Memory B cell (primary cell): ENCODE results near the gene PTPRK.

ENCODE experiments used
- ATAC-seq: fragments of 150-1000 bp; cut with Tn5 transposase; 2 replicates; pipeline ENCODE4 v1.10.0; 2021; ENCODE audit warnings: low read depth, mild to moderate bottlenecking, moderate library complexity
- DNase-seq, 2 donors: peaks; one replicate each; pipeline ENCODE4 v3.0.0; 2022; ENCODE audit warnings: low spot score in 2 of 2
- H3K27ac Mint-ChIP-seq: one replicate; pipeline ENCODE4 v1.8.0; 2022; ENCODE audit warnings: mild to moderate bottlenecking, moderate library complexity, mixed read lengths
- H3K27me3 Mint-ChIP-seq: one replicate; pipeline ENCODE4 v1.8.0; 2022; ENCODE audit warnings: mixed read lengths
- H3K36me3 Mint-ChIP-seq: one replicate; pipeline ENCODE4 v1.8.0; 2022; ENCODE audit warnings: mild to moderate bottlenecking, mixed read lengths
- H3K4me1 Mint-ChIP-seq: one replicate; pipeline ENCODE4 v1.8.0; 2022; ENCODE audit warnings: mixed read lengths
- H3K4me3 Mint-ChIP-seq: one replicate; pipeline ENCODE4 v1.8.0; 2022; ENCODE audit warnings: mild to moderate bottlenecking, moderate library complexity, mixed read lengths
- H3K9me3 Mint-ChIP-seq: one replicate; pipeline ENCODE4 v1.8.0; 2022; ENCODE audit warnings: mixed read lengths

The PTPRK gene

DNA sequence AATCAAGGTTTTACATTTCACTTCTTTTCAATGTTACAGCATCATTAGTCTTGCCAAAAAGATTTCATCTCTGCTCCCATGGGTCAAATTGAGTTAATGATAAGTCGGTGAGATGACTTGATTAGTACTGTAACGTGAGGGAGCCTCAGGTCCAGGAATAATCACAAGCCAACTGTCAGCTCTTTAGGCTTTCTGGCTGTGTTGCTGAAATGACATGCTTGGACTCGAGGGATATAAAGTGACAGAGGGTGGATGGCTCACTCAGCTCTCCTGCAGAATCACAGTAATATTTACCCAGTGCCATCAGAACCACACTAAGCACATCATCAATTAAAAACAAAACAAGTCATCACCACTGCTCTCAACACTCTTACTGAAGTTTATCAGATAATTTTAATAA lies 423.4 kb downstream of the PTPRK start:
- no peak overlapping the region for H3K27ac Mint-ChIP-seq
- DNase-seq (no peak), ATAC-seq (no peak)
- no peaks in the 10 kb centered on the region for H3K27me3 Mint-ChIP-seq
- no peak overlapping the region for H3K4me3 Mint-ChIP-seq
- H3K36me3 Mint-ChIP-seq, result peaks cover 3% of the 10 kb centered on the region
- H3K4me1 Mint-ChIP-seq, result no peaks in the 10 kb centered on the region
- no peaks in the 10 kb centered on the region for H3K9me3 Mint-ChIP-seq

- Mint-ChIP-seq H3K4me3 (no peak overlapping the region), H3K4me1 (no peaks in the 10 kb centered on the region), H3K36me3 (peaks cover 5% of the 10 kb centered on the region), H3K27ac (no peak overlapping the region), H3K27me3 (no peaks in the 10 kb centered on the region), H3K9me3 (no peaks in the 10 kb centered on the region)
- no peak for DNase-seq
- ATAC-seq, result no peak
Observed at GRCh38 chr6:128095362-128095761, 425.0 kb downstream of the PTPRK start.

- Mint-ChIP-seq H3K27ac (no peak overlapping the region), H3K36me3 (peaks cover 10% of the 10 kb centered on the region), H3K27me3 (no peaks in the 10 kb centered on the region), H3K4me3 (no peak overlapping the region), H3K9me3 (no peaks in the 10 kb centered on the region), H3K4me1 (no peaks in the 10 kb centered on the region)
- ATAC-seq (no peak), DNase-seq (no peak)
Observed at GRCh38 chr6:128079021-128079420, 441.4 kb downstream of the PTPRK start.

DNA sequence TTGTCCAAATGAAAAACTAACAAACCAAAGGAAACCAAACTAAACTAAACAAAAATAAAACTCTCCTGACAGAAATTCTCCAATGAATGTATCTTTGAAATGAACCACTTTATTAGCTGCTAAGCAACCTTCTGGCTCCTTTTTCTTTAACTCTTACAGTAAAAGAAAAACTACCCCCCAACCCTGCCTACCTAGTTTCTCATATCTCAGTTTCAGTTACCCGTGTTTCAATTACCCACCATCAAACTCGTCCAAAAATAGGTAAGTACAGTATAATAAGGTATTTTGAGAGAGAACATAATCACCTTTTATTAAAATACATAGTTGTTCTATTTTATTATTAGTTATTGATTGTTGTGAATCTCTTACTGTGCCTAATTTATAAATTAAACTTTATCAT lies 442.1 kb downstream of the PTPRK start:
- H3K9me3 Mint-ChIP-seq, result no peaks in the 10 kb centered on the region
- DNase-seq (no peak), ATAC-seq (no peak)
- H3K36me3 Mint-ChIP-seq, result peaks cover 8% of the 10 kb centered on the region
- no peaks in the 10 kb centered on the region for H3K27me3 Mint-ChIP-seq
- H3K4me1 Mint-ChIP-seq, result no peaks in the 10 kb centered on the region
- no peak overlapping the region for H3K4me3 Mint-ChIP-seq
- H3K27ac Mint-ChIP-seq, result no peak overlapping the region

DNA sequence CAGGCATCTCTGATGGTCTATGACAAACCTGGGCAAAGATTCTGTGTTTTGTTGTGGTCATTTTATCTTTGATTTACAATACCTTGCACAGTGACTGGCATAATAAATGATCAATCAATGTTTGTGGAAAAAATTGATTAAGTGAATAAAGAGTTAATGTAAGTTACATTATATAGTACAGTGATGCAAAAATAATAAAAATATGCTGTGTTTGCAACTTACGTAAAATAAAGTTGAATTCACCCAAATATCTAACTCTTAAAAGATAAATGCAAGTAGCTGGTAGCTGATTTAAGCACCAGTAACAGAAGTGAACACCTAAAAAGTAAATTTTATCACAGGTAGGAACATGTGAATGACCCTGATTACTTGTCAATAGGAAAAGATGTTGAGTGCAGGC lies 443.6 kb downstream of the PTPRK start:
- no peaks in the 10 kb centered on the region for H3K27me3 Mint-ChIP-seq
- H3K27ac Mint-ChIP-seq, result no peak overlapping the region
- peaks cover 5% of the 10 kb centered on the region for H3K36me3 Mint-ChIP-seq
- DNase-seq (no peak), ATAC-seq (no peak)
- no peaks in the 10 kb centered on the region for H3K9me3 Mint-ChIP-seq
- no peak overlapping the region for H3K4me3 Mint-ChIP-seq
- H3K4me1 Mint-ChIP-seq, result no peaks in the 10 kb centered on the region

DNA sequence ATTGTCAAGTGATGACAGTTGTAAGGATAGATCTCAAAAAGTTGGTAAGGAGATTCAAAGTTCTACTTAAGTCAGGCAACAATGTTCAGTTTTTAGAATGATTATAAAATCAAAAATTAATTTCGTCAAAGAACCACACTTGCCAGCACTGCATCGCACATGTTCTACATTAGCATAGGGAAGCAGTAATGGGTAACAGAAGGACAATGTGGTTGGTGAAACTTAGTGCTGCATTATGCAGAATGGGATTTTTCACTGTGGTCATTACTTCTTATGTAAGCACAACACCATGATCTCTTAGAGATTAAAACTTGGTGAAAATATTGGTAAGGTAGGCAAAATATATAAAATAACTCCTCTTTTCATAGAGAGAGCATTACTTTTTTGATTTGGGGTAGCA lies 445.8 kb downstream of the PTPRK start:
- ATAC-seq (no peak), DNase-seq (no peak)
- Mint-ChIP-seq H3K27ac (no peak overlapping the region), H3K36me3 (peaks cover 5% of the 10 kb centered on the region), H3K27me3 (no peaks in the 10 kb centered on the region), H3K4me3 (no peak overlapping the region), H3K4me1 (no peaks in the 10 kb centered on the region), H3K9me3 (no peaks in the 10 kb centered on the region)

GRCh38 chr6:128073389-128073788 lies 447.0 kb downstream of the PTPRK start:
- Mint-ChIP-seq H3K27ac (no peak overlapping the region), H3K36me3 (peaks cover 5% of the 10 kb centered on the region), H3K4me1 (no peaks in the 10 kb centered on the region), H3K27me3 (no peaks in the 10 kb centered on the region), H3K4me3 (no peak overlapping the region), H3K9me3 (no peaks in the 10 kb centered on the region)
- ATAC-seq (no peak), DNase-seq (no peak)

GRCh38 chr6:128071212-128071611 lies 449.2 kb downstream of the PTPRK start:
- Mint-ChIP-seq H3K9me3 (no peaks in the 10 kb centered on the region), H3K4me1 (no peaks in the 10 kb centered on the region), H3K4me3 (no peak overlapping the region), H3K27ac (no peak overlapping the region), H3K27me3 (no peaks in the 10 kb centered on the region), H3K36me3 (peaks cover 5% of the 10 kb centered on the region)
- DNase-seq (no peak), ATAC-seq (no peak)

GRCh38 chr6:128070406-128070805 lies 450.0 kb downstream of the PTPRK start:
- no peak overlapping the region for H3K4me3 Mint-ChIP-seq
- no peak for DNase-seq
- no peaks in the 10 kb centered on the region for H3K9me3 Mint-ChIP-seq
- H3K27me3 Mint-ChIP-seq, result no peaks in the 10 kb centered on the region
- no peaks in the 10 kb centered on the region for H3K4me1 Mint-ChIP-seq
- peaks cover 6% of the 10 kb centered on the region for H3K36me3 Mint-ChIP-seq
- no peak for ATAC-seq
- H3K27ac Mint-ChIP-seq, result no peak overlapping the region

- ATAC-seq (no peak), DNase-seq (no peak)
- no peaks in the 10 kb centered on the region for H3K9me3 Mint-ChIP-seq
- H3K27ac Mint-ChIP-seq, result no peak overlapping the region
- no peaks in the 10 kb centered on the region for H3K4me1 Mint-ChIP-seq
- no peaks in the 10 kb centered on the region for H3K27me3 Mint-ChIP-seq
- no peak overlapping the region for H3K4me3 Mint-ChIP-seq
- H3K36me3 Mint-ChIP-seq, result peaks cover 4% of the 10 kb centered on the region
Observed at GRCh38 chr6:128069188-128069587, 451.2 kb downstream of the PTPRK start.

GRCh38 chr6:128068119-128068479 lies 452.3 kb downstream of the PTPRK start:
- DNase-seq, result no peak
- peaks cover 4% of the 10 kb centered on the region for H3K36me3 Mint-ChIP-seq

GRCh38 chr6:128067446-128068118 lies 452.8 kb downstream of the PTPRK start:
- DNase-seq (no peak), ATAC-seq (no peak)
- Mint-ChIP-seq H3K9me3 (no peaks in the 10 kb centered on the region), H3K27ac (no peak overlapping the region), H3K36me3 (peaks cover 4% of the 10 kb centered on the region), H3K4me1 (no peaks in the 10 kb centered on the region), H3K27me3 (no peaks in the 10 kb centered on the region), H3K4me3 (no peak overlapping the region)

More at GRCh38 chr6:128068119-128068479, 452.3 kb downstream of the PTPRK start:
- H3K27ac Mint-ChIP-seq, result no peak overlapping the region
- H3K4me3 Mint-ChIP-seq, result no peak overlapping the region
- ATAC-seq, result no peak
- no peaks in the 10 kb centered on the region for H3K9me3 Mint-ChIP-seq
- no peaks in the 10 kb centered on the region for H3K4me1 Mint-ChIP-seq
- no peaks in the 10 kb centered on the region for H3K27me3 Mint-ChIP-seq

- H3K4me1 Mint-ChIP-seq, result no peaks in the 10 kb centered on the region
- H3K4me3 Mint-ChIP-seq, result no peak overlapping the region
- no peak overlapping the region for H3K27ac Mint-ChIP-seq
- no peak for DNase-seq
- ATAC-seq, result no peak
- no peaks in the 10 kb centered on the region for H3K27me3 Mint-ChIP-seq
- no peaks in the 10 kb centered on the region for H3K9me3 Mint-ChIP-seq
- peaks cover 7% of the 10 kb centered on the region for H3K36me3 Mint-ChIP-seq
Observed at GRCh38 chr6:128065072-128065471, 455.3 kb downstream of the PTPRK start.

GRCh38 chr6:128064540-128064895 lies 455.9 kb downstream of the PTPRK start:
- H3K36me3 Mint-ChIP-seq, result peaks cover 7% of the 10 kb centered on the region
- no peak overlapping the region for H3K27ac Mint-ChIP-seq
- DNase-seq (no peak), ATAC-seq (no peak)
- no peaks in the 10 kb centered on the region for H3K9me3 Mint-ChIP-seq
- no peaks in the 10 kb centered on the region for H3K27me3 Mint-ChIP-seq
- no peak overlapping the region for H3K4me3 Mint-ChIP-seq
- H3K4me1 Mint-ChIP-seq, result no peaks in the 10 kb centered on the region

GRCh38 chr6:128063850-128064539 lies 456.4 kb downstream of the PTPRK start:
- DNase-seq, result no peak
- H3K4me1 Mint-ChIP-seq, result no peaks in the 10 kb centered on the region
- no peak for ATAC-seq
- H3K27me3 Mint-ChIP-seq, result no peaks in the 10 kb centered on the region
- H3K36me3 Mint-ChIP-seq, result peaks cover 7% of the 10 kb centered on the region
- no peak overlapping the region for H3K27ac Mint-ChIP-seq
- H3K4me3 Mint-ChIP-seq, result no peak overlapping the region
- no peaks in the 10 kb centered on the region for H3K9me3 Mint-ChIP-seq
